ENCODE data around the gene ALPK1. TPM values are rescaled to one million over a fixed set of nuclear protein-coding genes. Genes with fewer than 3 reads are reported as not detected.

ALPK1 gene
- total RNA-seq, 1 experiment from 2014 or later: 11.8 TPM

- no peak overlapping the region for H3K27ac ChIP-seq (ENCODE audit: low read depth, low read length, poor library complexity, severe bottlenecking)
- H3K36me3 ChIP-seq (ENCODE audit: insufficient read depth, low read length, poor library complexity, severe bottlenecking): no peaks in the 10 kb centered on the region
- CTCF ChIA-PET: no interaction called here
- no peaks in the 10 kb centered on the region for H3K27me3 ChIP-seq (replicated peaks; ENCODE audit: insufficient read depth, low read depth, low read length, poor library complexity)
- POLR2A ChIA-PET (ENCODE audit: low non-redundant PET): no interaction called here
- DNase-seq (ENCODE audit: low spot score): no peak
- H3K4me3 ChIP-seq (ENCODE audit: low read depth, low read length, poor library complexity, severe bottlenecking): no peak overlapping the region
- no peaks in the 10 kb centered on the region for H3K9me3 ChIP-seq (ENCODE audit: low read depth, low read length, poor library complexity, severe bottlenecking)
- H3K4me1 ChIP-seq (ENCODE audit: insufficient read depth, low read length, poor library complexity, severe bottlenecking): no peaks in the 10 kb centered on the region
- BruUV-seq (replicated peaks): no TSS peak
- intact Hi-C loops (cut with micrococcal nuclease; ENCODE audit: unreplicated experiment): no loop called here
- TF ChIP-seq EZH2 (IDR thresholded peaks at IDR 0.05; ENCODE audit: borderline replicate concordance, low read depth, low read length, poor library complexity, severe bottlenecking): no peak
- no peak for TF ChIP-seq CTCF (conservative IDR thresholded peaks at IDR 0.05; ENCODE audit: low read depth, low read length)
Observed at GRCh38 chr4:112355662-112356061, 58.5 kb downstream of the ALPK1 start.

GRCh38 chr4:112357453-112357852 lies 60.3 kb downstream of the ALPK1 start:
- CTCF ChIA-PET: no interaction called here
- H3K36me3 ChIP-seq (ENCODE audit: insufficient read depth, low read length, poor library complexity, severe bottlenecking): no peaks in the 10 kb centered on the region
- no peak overlapping the region for H3K27ac ChIP-seq (ENCODE audit: low read depth, low read length, poor library complexity, severe bottlenecking)
- DNase-seq (ENCODE audit: low spot score): no peak
- TF ChIP-seq EZH2 (IDR thresholded peaks at IDR 0.05; ENCODE audit: borderline replicate concordance, low read depth, low read length, poor library complexity, severe bottlenecking): no peak
- no peak for TF ChIP-seq CTCF (conservative IDR thresholded peaks at IDR 0.05; ENCODE audit: low read depth, low read length)
- intact Hi-C loops (cut with micrococcal nuclease; ENCODE audit: unreplicated experiment): no loop called here
- no peaks in the 10 kb centered on the region for H3K9me3 ChIP-seq (ENCODE audit: low read depth, low read length, poor library complexity, severe bottlenecking)
- no peaks in the 10 kb centered on the region for H3K27me3 ChIP-seq (replicated peaks; ENCODE audit: insufficient read depth, low read depth, low read length, poor library complexity)
- POLR2A ChIA-PET (ENCODE audit: low non-redundant PET): no interaction called here
- BruUV-seq (replicated peaks): no TSS peak
- no peaks in the 10 kb centered on the region for H3K4me1 ChIP-seq (ENCODE audit: insufficient read depth, low read length, poor library complexity, severe bottlenecking)
- H3K4me3 ChIP-seq (ENCODE audit: low read depth, low read length, poor library complexity, severe bottlenecking): no peak overlapping the region

GRCh38 chr4:112357897-112358296 lies 60.7 kb downstream of the ALPK1 start:
- no peak overlapping the region for H3K27ac ChIP-seq (ENCODE audit: low read depth, low read length, poor library complexity, severe bottlenecking)
- H3K4me1 ChIP-seq (ENCODE audit: insufficient read depth, low read length, poor library complexity, severe bottlenecking): no peaks in the 10 kb centered on the region
- ChIA-PET CTCF (no interaction called here), POLR2A (ENCODE audit: low non-redundant PET) (no interaction called here)
- no peaks in the 10 kb centered on the region for H3K9me3 ChIP-seq (ENCODE audit: low read depth, low read length, poor library complexity, severe bottlenecking)
- no peaks in the 10 kb centered on the region for H3K36me3 ChIP-seq (ENCODE audit: insufficient read depth, low read length, poor library complexity, severe bottlenecking)
- BruUV-seq (replicated peaks): no TSS peak
- intact Hi-C loops (cut with micrococcal nuclease; ENCODE audit: unreplicated experiment): no loop called here
- DNase-seq (ENCODE audit: low spot score): no peak
- no peaks in the 10 kb centered on the region for H3K27me3 ChIP-seq (replicated peaks; ENCODE audit: insufficient read depth, low read depth, low read length, poor library complexity)
- no peak overlapping the region for H3K4me3 ChIP-seq (ENCODE audit: low read depth, low read length, poor library complexity, severe bottlenecking)
- no peak for TF ChIP-seq EZH2 (IDR thresholded peaks at IDR 0.05; ENCODE audit: borderline replicate concordance, low read depth, low read length, poor library complexity, severe bottlenecking)
- no peak for TF ChIP-seq CTCF (conservative IDR thresholded peaks at IDR 0.05; ENCODE audit: low read depth, low read length)

All from A673 (cell line).